ENCODE data around the gene STX19. TPM values are rescaled to one million over a fixed set of nuclear protein-coding genes. Genes with fewer than 3 reads are reported as not detected.

The STX19 gene
- polyA plus RNA-seq, 3 donors, result not detected

DNA sequence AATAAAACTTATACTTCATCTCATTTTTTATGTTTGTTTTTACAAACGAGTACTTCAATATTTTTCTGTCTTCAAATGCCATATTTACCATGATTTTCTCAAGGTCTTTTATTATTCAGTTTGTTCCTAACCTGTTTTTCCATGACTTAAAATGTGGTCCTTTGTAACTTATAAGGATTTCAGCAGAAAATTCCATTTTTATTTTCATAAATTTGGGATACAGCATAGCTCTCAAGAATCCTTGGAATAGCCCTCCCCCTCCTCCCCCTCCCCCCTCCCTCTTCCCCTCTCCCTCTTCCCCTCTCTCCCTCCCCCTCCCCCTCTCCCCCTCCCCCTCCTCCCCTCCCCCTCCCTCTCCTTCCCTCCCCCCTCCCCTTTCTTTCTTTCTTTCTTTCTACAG lies 14.9 kb upstream of the STX19 start:
- no peak overlapping the region for H3K4me3 Mint-ChIP-seq
- no peak overlapping the region for H3K9ac ChIP-seq (ENCODE audit: insufficient read depth, low read length, poor library complexity, severe bottlenecking)
- intact Hi-C loops (cut with micrococcal nuclease), result no loop called here

DNA sequence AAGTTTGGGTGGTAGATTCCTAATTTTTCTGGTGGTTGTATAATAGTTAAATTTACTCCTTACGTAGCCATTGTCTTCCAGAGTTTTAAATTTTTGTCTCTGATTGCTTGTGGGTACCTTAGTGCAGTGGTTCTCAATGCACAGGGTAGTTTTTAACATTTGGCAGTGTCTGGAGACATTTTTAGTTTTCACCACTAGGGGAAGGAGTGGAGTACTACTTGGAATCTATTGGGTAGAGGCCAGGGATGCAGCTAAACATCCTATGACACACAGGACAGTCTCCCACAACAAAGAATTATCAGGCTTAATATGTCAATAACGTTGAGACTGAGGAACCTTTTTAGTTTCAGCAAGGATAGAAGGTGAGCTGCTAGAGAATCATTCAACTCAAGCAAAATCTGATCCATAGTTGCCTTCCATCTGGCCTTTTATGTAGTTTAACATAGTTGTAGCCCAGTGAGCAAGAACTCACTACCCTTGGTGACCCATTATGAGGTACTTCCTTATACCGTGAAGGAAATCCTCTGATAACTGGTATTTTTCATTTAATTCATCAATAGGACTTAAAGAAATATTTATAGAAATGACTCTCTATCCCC lies 8.6 kb upstream of the STX19 start:
- H3K9me3 ChIP-seq (replicated peaks in 1 of 2; ENCODE audit: control insufficient read depth in 1 of 2, insufficient read depth in 1 of 2, low read length in 2 of 2), result no peaks in the 10 kb centered on the region
- DNase-seq, result peak in 2 of 3 donors; percentile 9 to 23
- Mint-ChIP-seq H3K27ac (no peak overlapping the region), H3K27me3 (ENCODE audit: low read depth in 3 of 3) (peaks cover 0 to 2% (median 0%) of the 10 kb centered on the region in 3 donors), H3K36me3 (peaks cover 3 to 6% of the 10 kb centered on the region in 2 donors), H3K4me3 (no peak overlapping the region), H3K9me3 (peaks cover 0 to 1% (median 0%) of the 10 kb centered on the region in 7 donors), H3K4me1 (no peaks in the 10 kb centered on the region)
- no peak overlapping the region for H3K9ac ChIP-seq (ENCODE audit: insufficient read depth, low read length, poor library complexity, severe bottlenecking)
- whole genome bisulfite sequencing (ENCODE audit: insufficient coverage), result 100% methylated on average over 1 of the region's 3 CpGs
- no peaks in the 10 kb centered on the region for H3K27me3 ChIP-seq (ENCODE audit: control insufficient read depth in 2 of 2, insufficient read depth in 2 of 2, low read length in 2 of 2)
- H2AFZ ChIP-seq (ENCODE audit: insufficient read depth, low read depth, low read length, poor library complexity, severe bottlenecking), result no peak overlapping the region
- no peak overlapping the region for H3K4me2 ChIP-seq (replicated peaks; ENCODE audit: extremely low read depth, low read length, poor library complexity, severe bottlenecking)
- no peaks in the 10 kb centered on the region for H3K79me2 ChIP-seq (ENCODE audit: insufficient read depth, low read length)
- no peaks in the 10 kb centered on the region for H3K36me3 ChIP-seq (replicated peaks in 1 of 2; ENCODE audit: control insufficient read depth in 1 of 2, insufficient read depth in 2 of 2, low read length in 2 of 2)
- no peak overlapping the region for H3K27ac ChIP-seq (ENCODE audit: low read depth in 1 of 2, low read length in 2 of 2)
- H4K20me1 ChIP-seq (ENCODE audit: insufficient read depth, low read length), result no peaks in the 10 kb centered on the region
- intact Hi-C loops (cut with micrococcal nuclease), result no loop called here
- TF ChIP-seq, protein P1, sequence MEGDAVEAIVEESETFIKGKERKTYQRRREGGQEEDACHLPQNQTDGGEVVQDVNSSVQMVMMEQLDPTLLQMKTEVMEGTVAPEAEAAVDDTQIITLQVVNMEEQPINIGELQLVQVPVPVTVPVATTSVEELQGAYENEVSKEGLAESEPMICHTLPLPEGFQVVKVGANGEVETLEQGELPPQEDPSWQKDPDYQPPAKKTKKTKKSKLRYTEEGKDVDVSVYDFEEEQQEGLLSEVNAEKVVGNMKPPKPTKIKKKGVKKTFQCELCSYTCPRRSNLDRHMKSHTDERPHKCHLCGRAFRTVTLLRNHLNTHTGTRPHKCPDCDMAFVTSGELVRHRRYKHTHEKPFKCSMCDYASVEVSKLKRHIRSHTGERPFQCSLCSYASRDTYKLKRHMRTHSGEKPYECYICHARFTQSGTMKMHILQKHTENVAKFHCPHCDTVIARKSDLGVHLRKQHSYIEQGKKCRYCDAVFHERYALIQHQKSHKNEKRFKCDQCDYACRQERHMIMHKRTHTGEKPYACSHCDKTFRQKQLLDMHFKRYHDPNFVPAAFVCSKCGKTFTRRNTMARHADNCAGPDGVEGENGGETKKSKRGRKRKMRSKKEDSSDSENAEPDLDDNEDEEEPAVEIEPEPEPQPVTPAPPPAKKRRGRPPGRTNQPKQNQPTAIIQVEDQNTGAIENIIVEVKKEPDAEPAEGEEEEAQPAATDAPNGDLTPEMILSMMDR (IDR thresholded peaks at IDR 0.05), result peak; percentile 63
- H3K4me3 ChIP-seq (replicated peaks in 1 of 3; ENCODE audit: low read depth in 2 of 3, low read length in 3 of 3), result no peak overlapping the region
- H3K4me1 ChIP-seq (ENCODE audit: control insufficient read depth in 1 of 2, insufficient read depth in 2 of 2, low read length in 2 of 2), result no peaks in the 10 kb centered on the region

More for the DNA sequence above, 14.9 kb upstream of the STX19 start:
- Mint-ChIP-seq H3K27me3 (ENCODE audit: low read depth in 3 of 3) (no peaks in the 10 kb centered on the region), H3K9me3 (peaks cover 5 to 22% (median 14%) of the 10 kb centered on the region in 7 donors), H3K36me3 (peaks cover 6 to 27% of the 10 kb centered on the region in 2 donors), H3K4me1 (no peaks in the 10 kb centered on the region), H3K27ac (peak overlapping the region in 1 of 7 donors; percentile 79)
- no peak overlapping the region for H3K4me2 ChIP-seq (replicated peaks; ENCODE audit: extremely low read depth, low read length, poor library complexity, severe bottlenecking)
- TF ChIP-seq, protein P1 (IDR thresholded peaks at IDR 0.05), result no peak
- H2AFZ ChIP-seq (ENCODE audit: insufficient read depth, low read depth, low read length, poor library complexity, severe bottlenecking), result no peak overlapping the region
- peaks cover 0 to 4% of the 10 kb centered on the region in 2 donors for H3K36me3 ChIP-seq (replicated peaks in 1 of 2; ENCODE audit: control insufficient read depth in 1 of 2, insufficient read depth in 2 of 2, low read length in 2 of 2)
- H3K4me3 ChIP-seq (replicated peaks in 1 of 3; ENCODE audit: low read depth in 2 of 3, low read length in 3 of 3), result no peak overlapping the region
- H4K20me1 ChIP-seq (ENCODE audit: insufficient read depth, low read length), result no peaks in the 10 kb centered on the region
- WGBS (ENCODE audit: insufficient coverage), result no CpG with 5 or more reads among the region's 1 CpG
- no peak for DNase-seq
- peaks cover 0 to 13% of the 10 kb centered on the region in 2 donors for H3K9me3 ChIP-seq (replicated peaks in 1 of 2; ENCODE audit: control insufficient read depth in 1 of 2, insufficient read depth in 1 of 2, low read length in 2 of 2)
- H3K4me1 ChIP-seq (ENCODE audit: control insufficient read depth in 1 of 2, insufficient read depth in 2 of 2, low read length in 2 of 2), result no peaks in the 10 kb centered on the region
- no peaks in the 10 kb centered on the region for H3K79me2 ChIP-seq (ENCODE audit: insufficient read depth, low read length)
- H3K27me3 ChIP-seq (ENCODE audit: control insufficient read depth in 2 of 2, insufficient read depth in 2 of 2, low read length in 2 of 2), result no peaks in the 10 kb centered on the region
- H3K27ac ChIP-seq (ENCODE audit: low read depth in 1 of 2, low read length in 2 of 2), result no peak overlapping the region

Data from CD14-positive monocyte (primary cell).